ENCODE data around the gene ADGRF3. TPM values are rescaled to one million over a fixed set of nuclear protein-coding genes. Genes with fewer than 3 reads are reported as not detected.
"Not testable (repeated sequence)": the region's sequence is repeated elsewhere in the genome, so short reads cannot be mapped to it uniquely, and the experiment has no call there.

Gene ADGRF3
- total RNA-seq, 2 donors from 2014 or later = 0.34 TPM; not detected in 1

- intact Hi-C loops (cut with DNase I) = no loop called here
- H3K4me1 ChIP-seq (replicated peaks) = peaks cover 6% of the 10 kb centered on the region
- no peak for TF ChIP-seq CTCF (IDR thresholded peaks at IDR 0.05)
- no peak for TF ChIP-seq POLR2AphosphoS5 (IDR thresholded peaks at IDR 0.05)
- no peak for TF ChIP-seq POLR2A (IDR thresholded peaks at IDR 0.05)
- H3K4me3 ChIP-seq = no peak overlapping the region
- H3K27ac ChIP-seq = no peak overlapping the region
- DNase-seq (ENCODE audit: low spot score) = no peak
- H3K27me3 ChIP-seq (replicated peaks; ENCODE audit: insufficient read depth) = no peaks in the 10 kb centered on the region
- 87% methylated on average over 6 of the region's 6 CpGs for whole genome bisulfite sequencing
- H3K9me3 ChIP-seq = no peaks in the 10 kb centered on the region
- no peaks in the 10 kb centered on the region for H3K36me3 ChIP-seq
Measured at GRCh38 chr2:26269571-26270158, 76.9 kb downstream of the ADGRF3 start.

DNA sequence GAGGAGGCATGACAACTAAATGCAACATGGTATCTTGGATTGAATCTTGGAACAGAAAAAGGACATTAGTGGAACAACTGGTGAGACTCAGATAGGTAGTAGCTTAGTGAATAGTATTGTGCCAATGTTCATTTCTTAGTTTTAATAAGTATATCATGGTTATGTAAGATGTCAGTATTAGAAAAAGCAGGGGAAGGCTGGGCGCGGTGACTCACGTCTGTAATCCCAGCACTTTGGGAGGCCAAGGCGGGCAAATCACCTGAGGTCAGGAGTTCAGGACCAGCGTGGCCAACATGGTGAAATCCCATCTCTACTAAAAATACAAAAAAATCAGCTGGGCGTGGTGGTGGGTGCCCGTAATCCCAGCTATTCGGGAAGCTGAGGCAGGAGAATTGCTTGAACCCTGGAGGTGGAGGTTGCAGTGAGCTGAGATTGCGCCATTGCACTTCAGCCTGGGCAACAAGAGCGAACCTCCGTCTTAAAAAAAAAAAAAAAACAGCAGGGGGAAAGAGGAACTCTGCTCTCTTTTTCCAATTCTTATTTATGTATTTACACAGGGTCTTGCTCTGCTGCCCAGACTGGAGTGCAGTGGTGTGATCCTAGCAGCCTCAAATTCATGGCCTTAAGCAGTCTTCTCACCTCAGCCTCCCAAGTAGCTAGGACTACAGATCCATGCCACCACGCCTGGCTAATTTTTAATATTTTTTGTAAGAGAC lies 77.8 kb downstream of the ADGRF3 start:
- H3K36me3 ChIP-seq; H3K27ac ChIP-seq; H3K9me3 ChIP-seq; H3K4me1 ChIP-seq (replicated peaks); DNase-seq (ENCODE audit: low spot score); intact Hi-C loops (cut with DNase I); H3K4me3 ChIP-seq; H3K27me3 ChIP-seq (replicated peaks; ENCODE audit: insufficient read depth): not testable (repeated sequence)
- WGBS = 93% methylated on average over 12 of the region's 12 CpGs

- TF ChIP-seq POLR2AphosphoS5 (IDR thresholded peaks at IDR 0.05) = no peak
- TF ChIP-seq CTCF (IDR thresholded peaks at IDR 0.05) = no peak
- TF ChIP-seq POLR2A (IDR thresholded peaks at IDR 0.05) = no peak
- WGBS = 96% methylated on average over 4 of the region's 4 CpGs
- intact Hi-C loops (cut with DNase I) = no loop called here
- Histone ChIP-seq H3K27ac (no peak overlapping the region), H3K27me3 (replicated peaks; ENCODE audit: insufficient read depth) (no peaks in the 10 kb centered on the region), H3K4me1 (replicated peaks) (peaks cover under 1% of the 10 kb centered on the region), H3K9me3 (no peaks in the 10 kb centered on the region), H3K4me3 (no peak overlapping the region), H3K36me3 (no peaks in the 10 kb centered on the region)
- no peak for DNase-seq (ENCODE audit: low spot score)
Measured at GRCh38 chr2:26268213-26268612, 78.4 kb downstream of the ADGRF3 start.

DNA sequence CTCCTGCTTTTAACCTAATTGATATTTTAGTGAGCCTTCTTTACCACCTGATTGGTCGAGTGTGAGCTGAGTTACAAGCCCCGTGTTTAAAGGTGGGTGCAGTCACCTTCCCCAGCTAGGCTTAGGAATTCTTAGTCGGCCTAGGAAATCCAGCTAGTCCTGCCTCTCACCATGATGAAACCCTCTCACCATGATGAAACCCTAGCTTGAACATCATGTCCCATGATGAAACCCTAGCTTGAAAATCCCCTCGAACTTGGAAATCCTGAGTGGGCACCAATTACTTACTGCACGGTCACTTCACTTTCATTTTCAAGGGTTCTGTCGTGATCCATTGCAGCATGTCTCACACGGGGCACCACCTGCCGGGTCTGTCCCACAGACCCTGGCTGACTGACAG lies 87.8 kb downstream of the ADGRF3 start:
- H3K27me3 ChIP-seq (replicated peaks; ENCODE audit: insufficient read depth); H3K27ac ChIP-seq; H3K4me1 ChIP-seq (replicated peaks); H3K4me3 ChIP-seq; H3K9me3 ChIP-seq; intact Hi-C loops (cut with DNase I); H3K36me3 ChIP-seq; DNase-seq (ENCODE audit: low spot score): not testable (repeated sequence)
- 85% methylated on average over 8 of the region's 8 CpGs for WGBS

Other genes with a start within 250 kb of the ADGRF3 start
- gene GAREM2, start 173.7 kb downstream of the ADGRF3 start, total RNA-seq = 1 to 10 TPM; 3.5 TPM
- 100 to 1,000 TPM in 1 of 2 donors, 10 to 100 TPM in 1; 96.6 to 107 TPM for gene HADHA, start 102.2 kb downstream of the ADGRF3 start, total RNA-seq
- gene HADHB, start 101.8 kb downstream of the ADGRF3 start, total RNA-seq = 100 to 1,000 TPM; 119 to 130 TPM
- 10 to 100 TPM; 14.4 to 15.6 TPM for gene SELENOI, start 646 bp downstream of the ADGRF3 start, total RNA-seq
- 1 to 10 TPM in 1 of 2 donors, not detected in 1; 3.8 TPM for gene DRC1, start 55.1 kb upstream of the ADGRF3 start, total RNA-seq
- under 1 TPM in 1 of 2 donors, not detected in 1; 0.68 TPM for gene OTOF, start 131.3 kb upstream of the ADGRF3 start, total RNA-seq